Adipocyte (in vitro differentiated cells): Measurements from ENCODE around the gene UACA.
A peak's percentile ranks its signal among the peaks of the same experiment; 100 is the strongest.
"Not testable (repeated sequence)": the region's sequence is repeated elsewhere in the genome, so short reads cannot be mapped to it uniquely, and the experiment has no call there.

Source experiments
- DNase-seq: peaks from one replicate; pipeline ENCODE4 v3.0.0-alpha.2; 2015; ENCODE audit warnings: low read depth
- H3K27me3 ChIP-seq: replicated peaks from 2 replicates; pipeline ENCODE4 v1.7.0; 2013; ENCODE audit warnings: mild to moderate bottlenecking, low read length, moderate library complexity; ENCODE audit not compliant: control insufficient read depth, insufficient read depth
- H3K36me3 ChIP-seq: 2 replicates; pipeline ENCODE4 v1.7.0; 2013; ENCODE audit warnings: low read length, mild to moderate bottlenecking, moderate library complexity; ENCODE audit not compliant: control insufficient read depth, insufficient read depth, severe bottlenecking
- H3K4me1 ChIP-seq: 2 replicates; pipeline ENCODE4 v1.7.0; 2013; ENCODE audit warnings: mild to moderate bottlenecking, low read length, moderate library complexity; ENCODE audit not compliant: control insufficient read depth, insufficient read depth
- H3K4me3 ChIP-seq: 2 replicates; pipeline ENCODE4 v1.7.0; 2013; ENCODE audit warnings: mild to moderate bottlenecking, low read length, moderate library complexity
- H3K9ac ChIP-seq: 2 replicates; pipeline ENCODE4 v1.7.0; 2013; ENCODE audit warnings: mild to moderate bottlenecking, low read length, moderate library complexity
- H3K9me3 ChIP-seq: 2 replicates; pipeline ENCODE4 v1.7.0; 2013; ENCODE audit warnings: mild to moderate bottlenecking, low read length, moderate library complexity; ENCODE audit not compliant: control insufficient read depth

UACA gene

GRCh38 chr15:70748281-70748747 is 15.0 kb downstream of the UACA start:
- Histone ChIP-seq H3K9ac (no peak overlapping the region), H3K9me3 (no peaks in the 10 kb centered on the region), H3K4me1 (peaks cover 42% of the 10 kb centered on the region), H3K36me3 (no peaks in the 10 kb centered on the region), H3K27me3 (no peaks in the 10 kb centered on the region), H3K4me3 (no peak overlapping the region)
- no peak for DNase-seq

GRCh38 chr15:70746598-70746997 is 16.8 kb downstream of the UACA start:
- H3K9me3 ChIP-seq, H3K4me3 ChIP-seq, H3K36me3 ChIP-seq, H3K27me3 ChIP-seq, H3K9ac ChIP-seq, DNase-seq: not testable (repeated sequence)
- H3K4me1 ChIP-seq: peaks cover 42% of the 10 kb centered on the region

GRCh38 chr15:70742928-70743327 is 20.4 kb downstream of the UACA start:
- Histone ChIP-seq H3K9me3 (no peaks in the 10 kb centered on the region), H3K4me3 (peak overlapping the region; percentile 85), H3K9ac (peak overlapping the region; percentile 86), H3K36me3 (no peaks in the 10 kb centered on the region), H3K27me3 (no peaks in the 10 kb centered on the region), H3K4me1 (peaks cover 35% of the 10 kb centered on the region)
- peak; percentile 49 for DNase-seq

GRCh38 chr15:70741677-70742293 is 21.6 kb downstream of the UACA start:
- Histone ChIP-seq H3K27me3 (no peaks in the 10 kb centered on the region), H3K4me3 (peak overlapping the region; percentile 49), H3K36me3 (no peaks in the 10 kb centered on the region), H3K9ac (peak overlapping the region; percentile 65), H3K4me1 (peaks cover 34% of the 10 kb centered on the region), H3K9me3 (no peaks in the 10 kb centered on the region)
- DNase-seq: peak; percentile 59

- peak; percentile 91 for DNase-seq
- Histone ChIP-seq H3K9me3 (no peaks in the 10 kb centered on the region), H3K36me3 (no peaks in the 10 kb centered on the region), H3K27me3 (no peaks in the 10 kb centered on the region), H3K4me1 (peaks cover 34% of the 10 kb centered on the region), H3K9ac (peak overlapping the region; percentile 65), H3K4me3 (peak overlapping the region; percentile 49)
Observed at GRCh38 chr15:70741107-70741531, 22.2 kb downstream of the UACA start.

- not testable (repeated sequence) for H3K9me3 ChIP-seq, H3K4me3 ChIP-seq, H3K27me3 ChIP-seq, DNase-seq, H3K36me3 ChIP-seq, H3K4me1 ChIP-seq, H3K9ac ChIP-seq
Observed at GRCh38 chr15:70735040-70735439, 28.3 kb downstream of the UACA start.

GRCh38 chr15:70729164-70729563 is 34.2 kb downstream of the UACA start:
- Histone ChIP-seq H3K9me3 (no peaks in the 10 kb centered on the region), H3K4me1 (peaks cover 4% of the 10 kb centered on the region), H3K9ac (no peak overlapping the region), H3K4me3 (no peak overlapping the region), H3K36me3 (no peaks in the 10 kb centered on the region), H3K27me3 (no peaks in the 10 kb centered on the region)
- DNase-seq: no peak

GRCh38 chr15:70726753-70727152 is 36.6 kb downstream of the UACA start:
- peak; percentile 46 for DNase-seq
- peaks cover 5% of the 10 kb centered on the region for H3K4me1 ChIP-seq
- H3K27me3 ChIP-seq: no peaks in the 10 kb centered on the region
- no peaks in the 10 kb centered on the region for H3K36me3 ChIP-seq
- no peak overlapping the region for H3K4me3 ChIP-seq
- H3K9me3 ChIP-seq: no peaks in the 10 kb centered on the region
- no peak overlapping the region for H3K9ac ChIP-seq

GRCh38 chr15:70723927-70724326 is 39.4 kb downstream of the UACA start:
- Histone ChIP-seq H3K36me3 (peaks cover 9% of the 10 kb centered on the region), H3K27me3 (no peaks in the 10 kb centered on the region), H3K9ac (no peak overlapping the region), H3K4me1 (peaks cover 5% of the 10 kb centered on the region), H3K9me3 (no peaks in the 10 kb centered on the region), H3K4me3 (no peak overlapping the region)
- DNase-seq: no peak

- DNase-seq: no peak
- H3K27me3 ChIP-seq: no peaks in the 10 kb centered on the region
- H3K36me3 ChIP-seq: peaks cover 9% of the 10 kb centered on the region
- H3K9ac ChIP-seq: no peak overlapping the region
- H3K4me1 ChIP-seq: peaks cover 5% of the 10 kb centered on the region
- H3K9me3 ChIP-seq: no peaks in the 10 kb centered on the region
- no peak overlapping the region for H3K4me3 ChIP-seq
Observed at GRCh38 chr15:70723122-70723422, 40.3 kb downstream of the UACA start.

GRCh38 chr15:70722266-70723121 is 40.9 kb downstream of the UACA start:
- Histone ChIP-seq H3K9ac (no peak overlapping the region), H3K9me3 (no peaks in the 10 kb centered on the region), H3K4me3 (no peak overlapping the region), H3K27me3 (no peaks in the 10 kb centered on the region), H3K4me1 (peaks cover 5% of the 10 kb centered on the region), H3K36me3 (peaks cover 9% of the 10 kb centered on the region)
- DNase-seq: peak; percentile 77
